ELR (cell line): ENCODE measurements around the gene CISD2.
"Not testable (repeated sequence)": the region's sequence is repeated elsewhere in the genome, so short reads cannot be mapped to it uniquely, and the experiment has no call there.

Experiments
- DNase-seq: peaks from one replicate; pipeline ENCODE4 v3.0.0-alpha.2; 2015; ENCODE audit warnings: low read depth

Gene CISD2, protein sequence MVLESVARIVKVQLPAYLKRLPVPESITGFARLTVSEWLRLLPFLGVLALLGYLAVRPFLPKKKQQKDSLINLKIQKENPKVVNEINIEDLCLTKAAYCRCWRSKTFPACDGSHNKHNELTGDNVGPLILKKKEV

GRCh38 chr4:102868781-102869568 lies at the start of gene CISD2:
Gene CISD2, plus strand, starts transcription at chr4:102868992. Its CDS starts 93 bp downstream, at chr4:102869085.
- DNase-seq = peak; percentile 91

DNA sequence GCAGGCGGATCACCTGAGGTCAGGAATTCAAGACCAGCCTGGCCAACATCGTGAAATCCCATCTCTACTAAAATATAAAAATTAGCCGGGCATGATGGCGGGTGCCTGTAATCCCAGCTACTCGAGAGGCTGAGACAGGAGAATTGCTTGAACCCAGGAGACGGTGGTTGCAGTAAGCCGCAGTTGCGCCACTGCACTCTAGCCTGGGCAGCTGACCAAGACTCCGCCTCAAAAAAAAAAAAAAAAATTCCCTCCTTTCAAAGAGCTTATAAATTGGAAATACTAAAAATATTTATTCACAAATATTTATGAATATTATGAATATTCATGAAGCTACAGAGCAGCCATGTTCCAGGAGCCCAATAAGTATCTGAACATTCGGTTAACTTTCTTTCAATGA lies 49.7 kb upstream of the CISD2 start:
- not testable (repeated sequence) for DNase-seq

- no peak for DNase-seq
Observed at GRCh38 chr4:102819588-102820365, 49.0 kb upstream of the CISD2 start.

GRCh38 chr4:102823464-102823863 lies 45.3 kb upstream of the CISD2 start:
- DNase-seq = no peak

- DNase-seq = no peak
Observed at GRCh38 chr4:102823897-102824296, 44.9 kb upstream of the CISD2 start.

DNA sequence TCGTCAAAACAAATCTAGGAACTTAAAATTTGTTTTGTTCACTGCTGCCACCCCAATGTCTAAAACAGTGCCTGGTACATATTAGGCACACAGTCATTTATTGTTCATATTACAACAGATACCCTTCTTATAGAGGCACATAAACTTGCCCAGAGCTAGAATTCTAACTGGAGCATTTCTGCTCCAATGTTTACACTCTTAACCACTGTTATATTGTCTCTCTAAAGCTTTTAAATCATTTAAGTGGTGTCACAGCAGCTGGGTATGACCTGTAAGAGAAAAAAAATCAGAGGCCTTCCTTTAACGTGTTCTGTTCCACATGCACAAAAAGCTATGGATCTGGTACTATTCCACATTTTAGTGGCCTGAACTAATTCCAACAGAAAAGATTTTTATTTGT lies 44.4 kb upstream of the CISD2 start:
- no peak for DNase-seq

- DNase-seq = peak; percentile 85
Observed at GRCh38 chr4:102825261-102826091, 43.3 kb upstream of the CISD2 start.

- DNase-seq = no peak
Observed at GRCh38 chr4:102826105-102826889, 42.5 kb upstream of the CISD2 start.

- peak; percentile 91 for DNase-seq
Observed at GRCh38 chr4:102826890-102827673, 41.7 kb upstream of the CISD2 start, which contains the start of gene UBE2D3. Gene UBE2D3, minus strand, starts transcription at chr4:102827551. Its CDS starts 1,043 bp downstream, at chr4:102826508.

DNA sequence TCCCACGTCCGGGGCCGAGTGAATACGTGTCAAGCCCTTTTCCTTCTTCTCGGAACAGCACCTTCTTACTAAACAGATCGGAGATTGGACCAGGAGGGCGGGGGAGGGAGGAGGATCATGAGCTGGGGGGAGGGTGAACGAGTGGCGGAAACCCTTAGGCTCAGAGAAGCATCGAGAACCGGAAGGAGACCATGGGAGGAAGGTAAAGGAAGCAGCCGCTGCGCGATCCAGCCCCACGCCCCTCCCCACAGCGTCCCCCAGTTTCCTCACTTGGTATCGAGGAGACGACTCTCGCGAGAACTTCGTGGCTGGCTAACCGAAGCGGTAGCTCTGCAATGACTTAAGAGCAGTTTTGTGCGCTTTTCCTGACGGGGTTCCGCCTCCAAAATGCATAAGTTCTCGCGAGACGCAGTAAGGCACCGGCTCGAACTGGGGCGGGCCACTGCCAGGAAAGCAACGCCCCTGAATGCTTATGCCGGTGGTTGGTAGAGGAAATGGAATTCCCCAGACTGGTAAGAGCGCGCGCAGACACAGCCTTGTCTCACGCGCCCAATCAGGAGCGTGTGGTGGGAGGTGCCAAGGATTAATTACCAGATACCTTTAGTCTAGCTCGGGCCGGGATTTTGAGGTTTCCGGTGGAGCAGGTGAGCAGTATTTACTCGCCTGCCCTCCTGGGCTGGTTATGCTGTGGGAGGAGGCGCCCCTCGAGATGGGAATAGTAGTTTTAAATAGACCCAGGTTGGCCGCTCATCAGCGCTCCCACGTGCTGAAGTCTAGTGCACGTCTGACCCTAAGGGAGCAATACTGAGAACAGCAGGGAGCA lies 40.9 kb upstream of the CISD2 start:
- peak; percentile 100 for DNase-seq

GRCh38 chr4:102828497-102828808 lies 40.3 kb upstream of the CISD2 start:
- DNase-seq = no peak

DNA sequence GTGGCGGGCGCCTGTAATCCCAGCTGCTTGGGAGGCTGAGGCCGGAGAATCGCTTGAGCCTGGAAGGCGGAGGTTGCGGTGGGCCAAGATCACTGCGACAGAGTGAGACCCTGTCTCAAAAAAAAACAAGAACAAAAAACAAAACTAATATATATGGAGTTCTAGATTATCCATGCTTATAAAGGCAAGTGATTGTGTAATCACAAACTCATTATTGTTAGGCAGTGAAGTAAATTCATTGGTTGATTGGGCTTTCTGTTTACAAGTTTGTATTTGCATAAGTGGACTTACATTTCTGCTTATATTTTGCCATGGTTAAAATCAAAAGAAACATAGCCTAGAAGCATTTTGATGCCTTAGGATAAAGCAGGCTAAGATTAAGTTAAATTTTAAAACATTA lies 39.0 kb upstream of the CISD2 start:
- no peak for DNase-seq

DNA sequence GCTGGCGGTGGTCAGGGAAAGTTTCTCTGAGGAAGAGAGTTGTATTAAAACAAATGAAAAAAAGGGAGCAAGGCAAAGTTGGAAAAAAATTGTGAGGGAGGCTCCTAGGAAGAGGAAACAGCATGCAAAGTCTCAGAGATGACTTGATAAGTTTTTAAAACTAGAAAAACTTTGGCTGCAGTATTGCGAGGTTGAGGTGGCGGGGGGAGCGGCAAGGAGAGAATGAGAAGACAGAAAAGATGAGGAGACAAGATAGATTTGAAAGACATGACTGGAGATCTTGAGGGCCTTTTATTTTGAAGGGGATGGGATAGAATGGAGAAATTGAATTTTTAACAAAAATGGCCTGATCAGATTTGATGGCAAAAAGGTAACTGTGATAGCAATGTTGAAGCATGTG lies 36.7 kb upstream of the CISD2 start:
- DNase-seq = no peak

- no peak for DNase-seq
Observed at GRCh38 chr4:102832667-102833066, 36.1 kb upstream of the CISD2 start.

DNA sequence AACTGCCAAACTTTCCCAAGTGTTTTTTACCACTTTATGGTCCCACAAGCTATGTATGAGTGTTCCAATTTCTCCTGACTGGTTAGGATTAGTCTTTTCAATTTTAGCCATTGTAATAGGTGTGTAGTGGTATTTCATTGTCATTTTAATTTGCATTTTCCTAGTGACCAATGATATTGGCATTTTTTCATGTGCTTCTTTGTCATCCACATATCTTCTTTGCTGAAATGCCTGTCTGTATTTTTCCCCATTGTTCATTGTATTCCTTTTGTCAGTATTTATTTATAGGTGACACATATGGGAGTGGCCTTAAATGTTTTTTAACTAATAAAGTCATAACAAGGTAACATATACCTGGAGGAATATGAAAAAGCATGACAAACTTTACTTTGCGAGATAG lies 32.2 kb upstream of the CISD2 start:
- DNase-seq = no peak

DNA sequence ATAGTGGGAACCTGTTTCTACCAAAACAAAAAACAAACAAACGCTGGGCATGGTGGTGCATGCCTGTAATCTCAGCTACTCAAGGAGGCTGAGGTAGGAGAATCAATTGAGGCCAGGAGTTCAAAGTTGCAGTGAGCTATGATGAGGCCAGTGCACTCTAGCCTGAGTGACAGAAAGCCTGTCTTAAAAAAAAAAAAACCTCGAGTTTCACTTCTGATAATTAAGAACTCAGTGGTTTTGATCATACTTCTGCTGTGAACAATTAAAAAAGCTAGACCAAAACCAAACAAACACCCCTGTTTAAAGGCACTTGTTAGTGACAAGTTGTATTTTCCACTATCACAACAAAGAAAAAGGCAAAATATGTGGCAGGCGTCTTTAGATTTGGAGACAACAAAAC lies 26.4 kb upstream of the CISD2 start:
- no peak for DNase-seq

DNA sequence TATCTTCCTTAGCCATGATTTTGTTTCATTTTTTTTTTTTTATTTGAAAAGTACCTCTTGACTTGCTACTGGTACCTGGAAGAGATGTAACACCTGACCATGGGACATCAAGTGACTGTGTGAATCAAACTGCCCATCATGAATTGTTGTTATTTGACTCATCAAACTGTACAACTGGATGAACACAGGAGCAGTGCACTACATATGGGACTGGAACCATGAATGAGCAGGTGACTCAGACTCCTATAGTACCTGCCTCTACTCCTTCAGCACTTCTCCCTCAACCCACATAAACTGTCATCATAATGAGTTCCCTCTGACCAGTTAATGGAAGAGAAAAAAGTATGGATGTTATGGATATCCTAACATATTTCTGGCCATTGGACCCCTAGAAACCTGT lies 25.5 kb upstream of the CISD2 start:
- peak; percentile 23 for DNase-seq

GRCh38 chr4:102843938-102844337 lies 24.9 kb upstream of the CISD2 start:
- DNase-seq = no peak

GRCh38 chr4:102847687-102848086 lies 21.1 kb upstream of the CISD2 start:
- no peak for DNase-seq
